WERI-Rb-1 (cell line): ENCODE measurements around the gene SAXO1.

Experiments
- DNase-seq: peaks from one replicate; pipeline ENCODE4 v3.0.0-alpha.2; 2020
- H3K27ac ChIP-seq: fragments of 250-450 bp; sonication (Bioruptor Pico); 2 replicates; pipeline ENCODE4 v1.5.1; 2020; ENCODE audit warnings: mild to moderate bottlenecking, moderate library complexity
- H3K27me3 ChIP-seq: fragments of 250-450 bp; sonication (Bioruptor Pico); 2 replicates; pipeline ENCODE4 v1.5.1; 2021; ENCODE audit warnings: mild to moderate bottlenecking, low read depth, moderate library complexity; ENCODE audit not compliant: insufficient read depth, severe bottlenecking
- H3K36me3 ChIP-seq: fragments of 250-450 bp; sonication (Bioruptor Pico); 2 replicates; pipeline ENCODE4 v1.5.1; 2020; ENCODE audit warnings: mild to moderate bottlenecking, moderate library complexity
- H3K4me3 ChIP-seq: 2 replicates; pipeline ENCODE4 v1.5.1; 2011; ENCODE audit warnings: low read depth, mild to moderate bottlenecking, control low read depth, low read length
- H3K9me3 ChIP-seq: fragments of 250-450 bp; sonication (Bioruptor Pico); 2 replicates; pipeline ENCODE4 v1.5.1; 2021; ENCODE audit warnings: mild to moderate bottlenecking, moderate library complexity; ENCODE audit not compliant: severe bottlenecking
- TF ChIP-seq, protein P1 (sequence below): IDR thresholded peaks from 2 replicates; pipeline ENCODE4 v1.5.1; 2011; ENCODE audit warnings: low read depth, mild to moderate bottlenecking, control low read depth, inconsistent platforms, low read length

The SAXO1 gene

DNA sequence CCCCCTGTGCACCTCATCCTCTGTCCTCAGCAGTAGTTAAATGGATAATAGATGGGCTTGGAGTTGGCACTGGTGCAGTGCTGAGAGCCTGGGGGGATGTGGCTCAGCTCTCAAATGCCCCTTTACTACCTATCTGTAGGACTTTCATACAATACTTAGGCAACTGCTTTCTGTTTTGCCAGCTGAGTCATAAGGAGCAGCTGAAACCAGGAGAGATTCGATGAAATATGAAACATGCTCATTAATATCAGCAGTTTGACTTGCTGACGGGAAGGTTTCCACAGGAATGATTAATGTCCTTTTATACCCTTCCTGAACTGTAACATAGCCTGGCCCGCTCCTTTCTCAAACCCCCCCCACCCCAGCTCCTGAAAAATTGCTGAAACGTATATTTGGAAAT lies 142.6 kb downstream of the SAXO1 start:
- DNase-seq = no peak
- H3K27ac ChIP-seq = no peak overlapping the region
- TF ChIP-seq, protein P1, sequence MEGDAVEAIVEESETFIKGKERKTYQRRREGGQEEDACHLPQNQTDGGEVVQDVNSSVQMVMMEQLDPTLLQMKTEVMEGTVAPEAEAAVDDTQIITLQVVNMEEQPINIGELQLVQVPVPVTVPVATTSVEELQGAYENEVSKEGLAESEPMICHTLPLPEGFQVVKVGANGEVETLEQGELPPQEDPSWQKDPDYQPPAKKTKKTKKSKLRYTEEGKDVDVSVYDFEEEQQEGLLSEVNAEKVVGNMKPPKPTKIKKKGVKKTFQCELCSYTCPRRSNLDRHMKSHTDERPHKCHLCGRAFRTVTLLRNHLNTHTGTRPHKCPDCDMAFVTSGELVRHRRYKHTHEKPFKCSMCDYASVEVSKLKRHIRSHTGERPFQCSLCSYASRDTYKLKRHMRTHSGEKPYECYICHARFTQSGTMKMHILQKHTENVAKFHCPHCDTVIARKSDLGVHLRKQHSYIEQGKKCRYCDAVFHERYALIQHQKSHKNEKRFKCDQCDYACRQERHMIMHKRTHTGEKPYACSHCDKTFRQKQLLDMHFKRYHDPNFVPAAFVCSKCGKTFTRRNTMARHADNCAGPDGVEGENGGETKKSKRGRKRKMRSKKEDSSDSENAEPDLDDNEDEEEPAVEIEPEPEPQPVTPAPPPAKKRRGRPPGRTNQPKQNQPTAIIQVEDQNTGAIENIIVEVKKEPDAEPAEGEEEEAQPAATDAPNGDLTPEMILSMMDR = no peak
- H3K36me3 ChIP-seq = no peaks in the 10 kb centered on the region
- H3K4me3 ChIP-seq = no peak overlapping the region
- no peaks in the 10 kb centered on the region for H3K9me3 ChIP-seq
- no peaks in the 10 kb centered on the region for H3K27me3 ChIP-seq

DNA sequence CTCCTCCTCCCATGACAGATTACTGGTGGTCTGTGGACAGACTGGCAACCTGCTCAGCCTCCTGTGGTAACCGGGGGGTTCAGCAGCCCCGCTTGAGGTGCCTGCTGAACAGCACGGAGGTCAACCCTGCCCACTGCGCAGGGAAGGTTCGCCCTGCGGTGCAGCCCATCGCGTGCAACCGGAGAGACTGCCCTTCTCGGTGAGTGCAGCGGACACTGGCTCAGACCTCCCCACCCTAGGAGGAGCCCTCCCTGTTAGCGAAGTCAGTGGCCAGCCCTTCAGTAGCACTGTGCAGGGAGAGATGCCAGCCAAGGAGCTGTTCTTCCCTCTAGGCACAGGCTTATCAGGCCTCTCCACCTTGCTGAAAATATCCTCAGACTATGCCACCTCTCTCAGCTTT lies 143.5 kb downstream of the SAXO1 start:
- Histone ChIP-seq H3K27me3 (no peaks in the 10 kb centered on the region), H3K27ac (no peak overlapping the region), H3K9me3 (no peaks in the 10 kb centered on the region), H3K4me3 (no peak overlapping the region), H3K36me3 (no peaks in the 10 kb centered on the region)
- TF ChIP-seq, protein P1 = no peak
- DNase-seq = no peak

DNA sequence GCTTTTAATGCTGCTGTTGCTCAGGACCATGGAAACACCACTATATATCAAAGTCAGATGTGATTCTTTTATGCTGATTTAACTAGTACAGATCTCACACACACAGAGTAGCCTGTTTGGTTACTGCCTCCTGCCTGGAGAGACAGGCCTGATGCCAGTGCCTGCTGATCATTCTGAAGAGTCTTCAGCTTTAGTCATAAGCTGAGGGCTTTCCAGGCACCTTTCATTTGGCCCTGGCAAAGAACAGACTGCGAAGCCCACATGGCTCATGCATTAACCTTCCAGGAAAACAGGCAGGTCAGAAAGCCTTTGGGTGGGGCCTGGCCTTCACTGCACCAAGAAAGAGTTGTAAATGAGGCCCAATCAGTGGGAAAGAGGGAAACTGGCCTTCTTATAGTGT lies 144.7 kb downstream of the SAXO1 start:
- Histone ChIP-seq H3K9me3 (no peaks in the 10 kb centered on the region), H3K27ac (no peak overlapping the region), H3K27me3 (no peaks in the 10 kb centered on the region), H3K4me3 (no peak overlapping the region), H3K36me3 (no peaks in the 10 kb centered on the region)
- no peak for DNase-seq
- TF ChIP-seq, protein P1 = no peak

DNA sequence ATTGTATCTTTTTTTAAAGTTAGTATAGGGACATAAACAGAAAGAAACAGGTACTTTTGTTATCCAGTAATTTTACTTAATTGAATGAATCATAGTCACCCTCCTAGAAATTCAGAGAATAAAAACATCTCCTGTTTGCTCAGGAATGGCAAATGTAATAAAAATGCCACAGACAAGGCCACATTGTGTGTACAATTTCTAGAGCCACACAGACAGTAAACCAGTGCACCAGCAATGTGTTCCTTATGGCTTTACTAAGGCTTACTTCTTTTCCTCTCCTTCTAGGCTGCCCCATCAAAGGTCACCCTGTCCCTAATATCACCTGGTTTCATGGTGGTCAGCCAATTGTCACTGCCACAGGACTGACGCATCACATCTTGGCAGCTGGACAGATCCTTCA lies 145.5 kb downstream of the SAXO1 start:
- Histone ChIP-seq H3K36me3 (no peaks in the 10 kb centered on the region), H3K4me3 (no peak overlapping the region), H3K27me3 (no peaks in the 10 kb centered on the region), H3K9me3 (no peaks in the 10 kb centered on the region), H3K27ac (no peak overlapping the region)
- DNase-seq = no peak
- TF ChIP-seq, protein P1 = no peak

DNA sequence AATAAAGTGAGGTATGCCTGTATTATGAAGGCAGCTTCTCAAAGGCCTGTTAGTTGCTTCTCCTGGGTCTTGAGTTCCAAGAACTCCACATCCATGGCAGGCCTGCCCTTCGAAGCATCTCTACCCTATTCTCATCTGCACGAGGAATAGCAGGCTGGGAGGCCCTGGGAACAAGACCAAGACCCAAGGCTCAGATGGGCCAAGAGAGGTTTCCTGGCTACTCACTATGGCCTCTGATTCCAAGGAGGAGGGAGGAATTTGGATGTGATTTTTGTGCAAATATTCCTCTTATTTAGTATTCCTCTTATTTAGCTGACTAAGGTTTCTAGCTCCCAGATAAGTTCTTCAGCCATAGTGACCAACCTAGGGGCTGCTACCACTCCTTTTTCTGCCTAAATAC lies 151.3 kb downstream of the SAXO1 start:
- Histone ChIP-seq H3K9me3 (no peaks in the 10 kb centered on the region), H3K36me3 (no peaks in the 10 kb centered on the region), H3K4me3 (no peak overlapping the region), H3K27ac (no peak overlapping the region), H3K27me3 (no peaks in the 10 kb centered on the region)
- no peak for DNase-seq
- TF ChIP-seq, protein P1 = no peak

DNA sequence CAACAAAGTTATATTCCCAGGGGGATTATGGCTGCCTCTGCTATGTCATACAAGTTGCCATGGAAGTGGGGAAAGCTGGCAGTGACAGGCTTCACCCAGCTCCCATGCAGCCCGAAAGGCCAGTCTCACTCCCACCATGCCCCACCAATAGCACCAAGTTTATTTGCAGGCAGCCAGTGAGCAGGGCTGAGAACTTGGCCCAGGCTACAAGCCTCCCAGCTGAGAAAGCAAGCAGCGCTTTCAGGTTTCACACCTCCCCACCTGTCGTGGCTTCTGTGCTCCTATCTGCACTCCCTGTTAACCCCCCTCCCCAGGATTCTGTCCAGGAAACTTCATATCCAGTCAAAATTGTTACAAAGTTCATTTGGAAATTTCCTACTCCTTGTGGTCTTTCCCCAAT lies 155.0 kb downstream of the SAXO1 start:
- TF ChIP-seq, protein P1 = no peak
- Histone ChIP-seq H3K27me3 (no peaks in the 10 kb centered on the region), H3K4me3 (no peak overlapping the region), H3K9me3 (no peaks in the 10 kb centered on the region), H3K36me3 (no peaks in the 10 kb centered on the region), H3K27ac (no peak overlapping the region)
- DNase-seq = no peak
